Measurements from ENCODE around the gene XYLT2.

- TF ChIP-seq CTCF (conservative IDR thresholded peaks at IDR 0.05) (no peak), ZFX (IDR thresholded peaks at IDR 0.05) (no peak)
These were observed 16.2 kb upstream of the XYLT2 start for GRCh38 chr17:50329716-50330115.

Measured in C4-2B (cell line).